HG03378 (cell line): Measurements from ENCODE around the gene GRID1.
"Not testable (repeated sequence)": the region's sequence is repeated elsewhere in the genome, so short reads cannot be mapped to it uniquely, and the experiment has no call there.

Experiments
- ATAC-seq: cut with Tn5 transposase; IDR thresholded peaks from one replicate; pipeline ENCODE4 v1.9.1; 2021; ENCODE audit warnings: mild to moderate bottlenecking, moderate library complexity; ENCODE audit not compliant: unreplicated experiment

The GRID1 gene

GRCh38 chr10:86099542-86100334 is 266.9 kb downstream of the GRID1 start:
- no peak for ATAC-seq

DNA sequence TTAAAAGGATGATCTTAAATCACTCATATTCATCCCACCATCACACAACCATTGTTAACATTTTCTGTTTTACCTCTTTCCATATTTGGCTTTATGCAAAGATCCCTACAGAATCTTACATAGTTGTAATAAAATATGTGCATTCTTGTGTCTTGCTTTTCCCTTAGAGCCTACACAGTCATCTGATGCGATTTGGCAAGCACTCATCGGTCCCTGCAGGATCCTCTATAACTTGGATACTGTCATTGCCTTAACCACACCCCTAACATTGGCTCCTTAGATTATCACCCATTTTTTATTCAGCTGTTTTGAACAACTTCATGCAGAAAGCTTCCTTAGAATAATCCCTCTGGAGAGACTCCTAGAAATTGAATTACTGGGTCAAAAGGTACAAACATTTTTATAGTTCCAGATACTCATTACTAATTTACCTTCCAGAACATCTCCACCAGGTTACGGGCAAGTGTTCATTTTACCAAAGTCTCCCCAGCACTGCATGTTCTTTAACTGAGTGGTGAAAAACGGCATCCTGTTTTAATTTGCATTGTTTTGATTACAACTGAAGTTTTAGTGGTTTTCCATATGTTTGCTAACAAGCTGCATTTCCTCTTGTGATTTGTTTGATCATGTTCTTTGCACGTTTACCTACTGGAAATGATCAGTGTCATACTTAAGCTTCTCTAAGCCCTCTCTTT is 268.3 kb downstream of the GRID1 start:
- ATAC-seq, result no peak

DNA sequence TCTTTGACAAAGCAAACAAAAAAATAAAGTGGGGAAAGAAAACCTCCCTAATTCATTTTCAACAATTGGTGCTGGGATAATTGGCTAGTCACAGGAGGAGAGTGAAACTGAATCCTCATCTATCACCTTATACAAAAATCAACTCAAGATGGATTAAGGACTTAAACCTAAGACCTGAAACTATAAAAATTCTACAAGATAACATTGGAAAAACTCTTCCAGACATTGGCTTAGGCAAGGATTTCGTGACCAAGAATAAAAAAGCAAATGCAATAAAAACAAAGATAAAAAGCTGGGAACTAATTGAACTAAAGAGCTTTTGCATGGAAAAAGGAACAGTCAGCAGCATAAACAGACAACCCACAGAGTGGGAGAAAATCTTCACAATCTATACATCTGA is 271.5 kb downstream of the GRID1 start:
- not testable (repeated sequence) for ATAC-seq

DNA sequence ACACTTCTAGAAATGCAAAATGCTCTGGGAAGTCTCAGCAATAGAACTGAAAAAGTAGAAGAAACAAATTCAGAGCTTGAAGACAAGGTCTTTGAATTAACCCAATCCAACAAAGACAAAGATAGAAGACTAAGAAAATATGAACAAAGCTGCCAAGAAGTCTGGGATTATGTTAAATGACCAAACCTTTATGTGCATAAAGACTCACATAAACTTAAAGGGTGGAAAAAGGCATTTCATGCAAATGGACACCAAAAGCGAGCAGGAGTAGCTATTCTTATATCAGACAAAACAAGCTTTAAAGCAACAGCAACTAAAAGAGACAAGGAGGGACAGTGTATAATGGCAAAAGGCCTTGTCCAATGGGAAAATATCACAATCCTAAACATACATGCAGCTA is 274.3 kb downstream of the GRID1 start:
- ATAC-seq, result not testable (repeated sequence)

DNA sequence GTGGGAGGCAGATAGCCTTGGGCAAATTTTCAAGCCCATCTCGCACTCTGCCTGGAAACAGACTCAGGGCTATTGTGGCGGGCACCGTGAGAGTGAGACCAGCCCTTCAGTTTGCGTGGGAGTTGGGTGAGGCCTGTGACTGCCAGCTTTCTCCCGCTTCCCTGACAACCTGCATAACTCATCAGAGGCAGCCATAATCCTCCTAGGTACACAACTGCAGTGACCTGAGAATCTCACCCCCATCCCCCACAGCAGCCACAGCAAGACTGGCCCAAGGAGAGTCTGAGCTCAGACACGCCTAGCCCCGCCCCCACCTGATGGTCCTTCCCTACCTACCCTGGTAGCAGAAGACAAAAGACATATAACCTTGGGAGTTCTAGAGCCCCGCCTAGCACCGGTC is 275.4 kb downstream of the GRID1 start:
- no peak for ATAC-seq

- no peak for ATAC-seq
Observed at GRCh38 chr10:86090807-86091206, 275.8 kb downstream of the GRID1 start.

DNA sequence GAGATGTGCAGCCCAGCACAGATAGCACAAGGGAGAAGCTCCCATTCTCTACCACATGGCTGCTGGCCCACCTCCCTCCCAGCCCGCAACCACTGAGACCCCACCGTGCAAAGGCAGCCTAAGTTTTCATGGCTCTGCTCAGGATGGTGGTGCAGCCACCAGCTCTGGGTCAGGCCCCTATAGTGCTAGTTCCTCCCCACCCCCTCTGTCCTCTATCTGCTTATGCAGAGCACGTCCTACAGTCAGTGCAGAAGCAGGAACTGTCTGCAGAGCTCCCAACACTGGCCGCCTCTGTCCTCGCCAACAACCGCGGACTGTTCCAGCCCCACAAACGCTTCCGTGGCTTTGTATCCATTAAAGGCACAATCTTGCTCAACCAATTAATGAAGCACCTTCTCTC is 278.9 kb downstream of the GRID1 start:
- no peak for ATAC-seq

DNA sequence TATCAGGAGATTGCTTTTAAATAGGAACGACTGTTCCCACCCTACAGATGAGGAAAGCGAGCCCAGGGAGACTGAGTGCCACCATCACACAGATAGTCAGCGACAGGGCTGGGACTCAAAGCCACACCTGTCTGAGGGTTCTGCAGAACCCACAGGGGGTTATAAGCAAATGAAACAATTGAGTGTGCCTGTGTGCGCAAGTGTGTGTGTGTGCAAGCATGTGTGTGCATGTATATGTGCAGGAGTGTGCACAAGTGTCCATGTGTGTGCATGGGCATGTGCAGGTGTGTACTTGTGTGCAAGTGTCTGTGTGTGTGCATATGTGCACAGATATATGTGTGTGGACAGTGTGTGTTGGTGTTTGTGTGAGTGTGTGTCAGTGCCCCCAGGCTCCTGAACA is 280.2 kb downstream of the GRID1 start:
- no peak for ATAC-seq

GRCh38 chr10:86085686-86086085 is 280.9 kb downstream of the GRID1 start:
- ATAC-seq, result no peak

DNA sequence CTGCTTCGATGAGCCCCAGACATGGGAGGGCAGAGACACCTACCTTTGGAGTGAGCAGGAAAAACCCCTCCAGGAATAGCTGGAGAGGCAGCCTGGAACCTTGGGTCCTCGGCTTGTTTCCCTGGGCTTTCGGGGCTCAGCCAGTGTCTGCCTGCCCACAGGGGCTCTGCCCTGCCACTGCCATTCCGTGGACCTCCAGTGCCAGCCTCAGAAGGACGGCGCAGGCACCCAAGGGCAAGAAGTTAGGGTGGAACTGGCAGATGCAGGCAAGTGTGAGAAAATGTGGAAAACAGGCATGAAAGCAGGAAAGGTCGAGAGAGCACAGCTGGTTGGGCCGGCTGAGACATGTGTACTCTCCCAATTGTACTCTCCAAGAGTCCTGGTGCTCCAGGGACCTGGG is 281.5 kb downstream of the GRID1 start:
- ATAC-seq, result no peak

GRCh38 chr10:86084585-86084984 is 282.0 kb downstream of the GRID1 start:
- no peak for ATAC-seq

DNA sequence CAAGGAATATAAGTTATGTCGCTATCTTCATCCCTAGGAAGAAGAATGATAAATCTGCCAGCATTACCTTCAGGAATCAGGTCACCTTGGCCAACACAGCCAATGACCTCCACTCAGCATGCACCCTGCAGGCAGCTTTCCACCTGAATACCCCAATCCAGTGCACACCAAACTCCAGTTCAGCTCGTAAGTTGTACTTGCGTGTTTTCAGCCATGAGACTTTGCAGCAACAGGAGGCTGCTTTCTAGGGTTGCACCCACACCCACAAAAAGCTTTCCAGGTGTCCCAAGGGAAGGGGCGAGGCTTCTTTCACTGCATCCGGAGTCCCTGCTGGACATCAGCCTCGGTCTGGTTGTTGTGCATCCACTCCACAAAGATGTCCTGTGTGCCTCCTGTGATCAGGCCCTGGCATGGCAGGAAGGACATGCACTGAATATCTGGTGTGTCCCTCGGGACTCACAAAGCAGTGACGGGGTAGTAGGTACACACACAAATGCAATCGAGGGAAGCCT is 282.9 kb downstream of the GRID1 start:
- ATAC-seq, result no peak

DNA sequence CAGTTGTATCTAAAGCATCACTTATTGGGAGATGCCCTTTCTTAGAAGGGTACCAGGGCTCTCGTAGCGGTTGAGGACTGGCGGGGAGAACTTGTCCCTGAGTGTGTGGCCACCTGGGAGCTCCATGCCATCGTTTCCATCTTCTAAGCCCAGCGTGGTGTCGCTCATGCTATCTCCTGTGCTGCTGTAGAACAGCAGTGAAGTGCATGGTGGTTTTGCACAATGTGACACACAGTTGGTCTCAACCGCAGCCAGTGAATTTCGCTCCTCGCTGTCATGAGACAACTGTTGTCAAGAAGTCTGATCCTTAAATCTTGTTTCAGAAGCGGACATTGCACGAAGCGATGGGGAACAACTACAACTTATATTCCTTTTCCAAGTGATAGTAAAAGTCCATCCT is 283.4 kb downstream of the GRID1 start:
- no peak for ATAC-seq

GRCh38 chr10:86082556-86082955 is 284.0 kb downstream of the GRID1 start:
- ATAC-seq, result no peak

GRCh38 chr10:86079088-86079487 is 287.5 kb downstream of the GRID1 start:
- no peak for ATAC-seq

- ATAC-seq, result no peak
Observed at GRCh38 chr10:86078639-86079035, 288.0 kb downstream of the GRID1 start.

GRCh38 chr10:86077871-86078638 is 288.5 kb downstream of the GRID1 start:
- ATAC-seq, result no peak

DNA sequence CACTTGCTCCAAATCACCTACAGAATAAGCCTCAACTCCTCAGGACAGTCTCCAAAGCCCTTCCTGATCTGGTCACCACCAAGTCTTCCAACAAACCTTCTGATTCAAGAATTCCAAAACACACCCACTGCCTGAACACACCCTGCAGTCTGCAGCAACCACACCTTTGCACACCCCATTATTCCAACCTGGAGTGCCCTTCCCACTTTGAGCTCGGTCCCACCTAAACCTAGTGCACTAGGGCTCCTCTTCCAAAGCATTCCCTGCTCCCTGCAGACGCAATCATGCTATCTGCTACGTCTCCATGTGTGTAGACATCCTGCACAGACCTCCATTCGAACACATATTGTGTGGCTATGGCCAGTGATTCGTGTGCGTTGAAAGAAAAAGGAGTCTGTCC is 289.3 kb downstream of the GRID1 start:
- ATAC-seq, result no peak

- not testable (repeated sequence) for ATAC-seq
Observed at GRCh38 chr10:86076497-86076896, 290.1 kb downstream of the GRID1 start.

DNA sequence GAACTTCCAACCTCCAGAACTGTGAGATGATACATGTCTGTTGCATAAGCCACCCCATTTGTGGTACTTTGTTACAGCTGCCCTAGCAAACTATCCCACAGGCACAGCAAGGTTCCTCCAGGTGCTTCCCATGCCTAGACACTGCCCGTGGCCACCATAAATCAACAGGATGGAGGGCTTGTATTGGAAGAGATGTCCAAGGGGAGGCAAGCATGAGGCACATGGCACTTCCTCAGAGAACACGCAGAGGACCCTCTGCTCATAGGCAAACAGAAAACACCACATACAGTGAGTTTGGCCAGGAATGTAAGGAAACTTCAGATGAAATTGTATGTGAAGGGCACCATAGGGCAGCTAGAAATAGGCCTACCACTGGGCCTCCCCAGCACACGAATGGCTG is 291.1 kb downstream of the GRID1 start:
- no peak for ATAC-seq

- no peak for ATAC-seq
Observed at GRCh38 chr10:86074294-86074693, 292.3 kb downstream of the GRID1 start.
